Natural killer cell treated with Interleukin-12 subunit alpha and Interleukin-12 subunit beta and Interleukin-15 and Interleukin-18, amount 100 ng/mL, for 72 hours (primary cell): ENCODE data around the gene ANXA1. TPM values are rescaled to one million over a fixed set of nuclear protein-coding genes. Genes with fewer than 3 reads are reported as not detected.

ENCODE experiments used
- ATAC-seq, 2 donors: fragments of 150-1000 bp; cut with Tn5 transposase in 1 of 2; sonication (Bioruptor Pico), chemical (Tn5 transposase) in 1 of 2; 2 replicates each; pipeline ENCODE4 v1.10.0; 2021
- DNase-seq: peaks from one replicate; pipeline ENCODE4 v3.0.0; 2022; ENCODE audit warnings: low spot score
- H3K27ac Mint-ChIP-seq, 2 donors: 1 replicate in 1 of 2; 2 replicates in 1 of 2; pipeline ENCODE4 v1.8.0; 2022; ENCODE audit warnings: mixed read lengths in 2 of 2, mild to moderate bottlenecking in 1 of 2, moderate library complexity in 1 of 2
- H3K27me3 Mint-ChIP-seq, 2 donors: 1 replicate in 1 of 2; 2 replicates in 1 of 2; pipeline ENCODE4 v1.8.0; 2022; ENCODE audit warnings: mixed read lengths in 2 of 2
- H3K36me3 Mint-ChIP-seq: one replicate; pipeline ENCODE4 v1.8.0; 2022; ENCODE audit warnings: mixed read lengths
- H3K4me1 Mint-ChIP-seq, 2 donors: 1 replicate in 1 of 2; 2 replicates in 1 of 2; pipeline ENCODE4 v1.8.0; 2022; ENCODE audit warnings: low read depth in 2 of 2, mixed read lengths in 2 of 2, mild to moderate bottlenecking in 1 of 2
- H3K4me3 Mint-ChIP-seq: one replicate; pipeline ENCODE4 v1.8.0; 2022; ENCODE audit warnings: mixed read lengths
- H3K9me3 Mint-ChIP-seq: 2 replicates; pipeline ENCODE4 v1.8.0; 2022; ENCODE audit warnings: mixed read lengths
- total RNA-seq, 2 donors: library from RNA; stranded (reverse); gene quantifications; one replicate each; pipeline ENCODE4 v1.2.3, GENCODE V29; 2022

ANXA1 gene
- total RNA-seq, 2 donors from 2014 or later = 26.4 to 37.0 TPM

DNA sequence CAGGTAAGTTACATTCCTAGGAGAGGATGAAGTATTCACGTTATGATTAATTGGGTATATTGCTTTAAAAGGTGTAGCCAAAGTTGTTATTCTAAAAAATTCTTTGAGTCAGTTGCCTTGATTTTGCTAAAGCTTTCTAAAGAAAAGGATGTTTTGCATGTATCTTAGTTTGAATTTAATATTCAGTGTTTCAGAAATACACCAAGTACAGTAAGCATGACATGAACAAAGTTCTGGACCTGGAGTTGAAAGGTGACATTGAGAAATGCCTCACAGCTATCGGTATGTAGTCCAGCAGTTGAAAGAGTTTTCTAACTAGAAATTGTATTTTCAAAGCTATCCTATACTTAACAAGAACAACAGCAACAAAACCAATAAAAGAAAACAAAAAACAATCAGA, 14.2 kb downstream of the ANXA1 start:
- H3K9me3 Mint-ChIP-seq = no peaks in the 10 kb centered on the region
- H3K27me3 Mint-ChIP-seq = no peaks in the 10 kb centered on the region
- no peak overlapping the region for H3K4me3 Mint-ChIP-seq
- ATAC-seq (no peak), DNase-seq (no peak)
- peak overlapping the region; percentile 53 to 91 for H3K27ac Mint-ChIP-seq
- H3K36me3 Mint-ChIP-seq = peaks cover 25% of the 10 kb centered on the region
- H3K4me1 Mint-ChIP-seq = peaks cover 23 to 45% of the 10 kb centered on the region in 2 donors

DNA sequence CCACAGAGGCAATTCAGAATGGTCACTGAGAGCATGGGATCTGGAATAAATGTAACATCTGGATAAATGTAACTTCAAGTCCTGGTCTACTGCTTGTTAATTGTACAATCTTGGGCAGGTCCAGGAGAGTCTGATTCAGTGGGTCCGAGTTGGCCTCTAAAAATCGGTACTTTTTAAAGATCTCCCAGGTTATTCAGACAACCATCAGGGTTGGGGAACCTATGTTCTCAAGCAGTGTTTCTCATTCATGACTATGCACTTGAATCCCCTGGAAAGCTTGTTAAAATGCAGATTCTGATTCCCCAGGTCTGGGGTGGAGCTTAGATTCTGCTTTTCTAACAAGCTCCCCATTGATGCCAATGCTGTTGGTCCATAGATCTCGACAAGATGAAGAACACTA, 14.8 kb downstream of the ANXA1 start:
- H3K27ac Mint-ChIP-seq = peak overlapping the region; percentile 53 to 91
- peaks cover 25% of the 10 kb centered on the region for H3K36me3 Mint-ChIP-seq
- peaks cover 23 to 45% of the 10 kb centered on the region in 2 donors for H3K4me1 Mint-ChIP-seq
- DNase-seq (no peak), ATAC-seq (no peak)
- H3K27me3 Mint-ChIP-seq = no peaks in the 10 kb centered on the region
- H3K4me3 Mint-ChIP-seq = no peak overlapping the region
- H3K9me3 Mint-ChIP-seq = no peaks in the 10 kb centered on the region

DNA sequence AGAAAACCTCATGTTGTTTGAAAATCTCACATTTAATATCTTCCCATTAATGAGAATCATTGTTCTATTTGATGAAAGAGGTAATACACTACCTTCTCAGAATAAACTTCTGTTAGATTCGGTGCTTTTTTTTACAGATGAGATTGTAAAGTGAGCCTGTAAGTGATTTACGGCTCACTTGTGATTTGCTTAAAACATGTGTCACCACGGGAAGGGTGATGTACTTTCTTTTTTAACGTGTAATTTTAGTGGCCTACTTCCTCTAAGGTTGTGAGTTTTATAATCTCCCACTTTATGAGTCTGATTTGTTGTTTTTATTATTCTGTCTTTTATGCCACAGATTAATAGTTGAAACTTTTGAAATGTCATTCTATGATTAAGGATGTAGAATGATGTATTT, 15.9 kb downstream of the ANXA1 start:
- peaks cover 25% of the 10 kb centered on the region for H3K36me3 Mint-ChIP-seq
- no peaks in the 10 kb centered on the region for H3K9me3 Mint-ChIP-seq
- H3K27ac Mint-ChIP-seq = peak overlapping the region; percentile 53 to 91
- peak in 1 of 2 donors; percentile 50 for ATAC-seq
- peaks cover 24 to 43% of the 10 kb centered on the region in 2 donors for H3K4me1 Mint-ChIP-seq
- DNase-seq = no peak
- peak overlapping the region; percentile 66 for H3K4me3 Mint-ChIP-seq
- no peaks in the 10 kb centered on the region for H3K27me3 Mint-ChIP-seq

DNA sequence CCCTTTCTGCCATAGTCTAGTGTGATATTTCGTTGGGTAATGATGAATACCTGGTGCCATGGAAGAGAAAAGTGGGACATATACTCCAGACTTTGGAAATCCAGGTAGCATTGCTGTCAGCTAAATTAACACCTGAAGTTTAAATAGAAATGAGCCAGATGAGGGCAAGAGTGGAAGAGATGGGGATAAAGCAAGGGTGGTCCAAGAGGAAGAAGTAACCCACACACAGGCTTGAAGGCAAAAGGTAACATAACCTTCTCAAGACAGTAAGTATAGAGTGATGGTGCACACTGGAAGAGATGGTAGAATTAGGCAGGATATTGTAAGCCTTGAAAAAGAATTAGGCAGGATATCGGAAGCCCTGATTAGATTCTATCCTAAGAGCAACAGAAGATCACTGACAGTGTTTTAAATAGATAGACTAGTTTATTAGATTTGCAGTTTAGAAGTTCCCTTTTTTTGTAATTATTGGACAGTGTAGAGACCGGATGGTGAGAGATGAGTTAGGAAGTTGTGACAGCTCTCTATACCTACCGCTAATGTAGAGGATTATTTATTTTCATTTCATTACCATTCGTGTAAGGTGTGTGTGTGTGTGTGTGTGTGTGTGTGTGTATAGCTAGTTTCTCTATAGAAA, 16.8 kb downstream of the ANXA1 start:
- ATAC-seq (no peak), DNase-seq (no peak)
- Mint-ChIP-seq H3K36me3 (peaks cover 25% of the 10 kb centered on the region), H3K4me1 (peaks cover 24 to 35% of the 10 kb centered on the region in 2 donors), H3K9me3 (no peaks in the 10 kb centered on the region), H3K27me3 (no peaks in the 10 kb centered on the region), H3K4me3 (peak overlapping the region; percentile 3), H3K27ac (peak overlapping the region; percentile 53 to 91)

GRCh38 chr9:73170185-73170957, 18.7 kb downstream of the ANXA1 start:
- Mint-ChIP-seq H3K4me1 (peaks cover 22 to 25% of the 10 kb centered on the region in 2 donors), H3K27ac (no peak overlapping the region), H3K9me3 (no peaks in the 10 kb centered on the region), H3K36me3 (peaks cover 17% of the 10 kb centered on the region), H3K4me3 (no peak overlapping the region), H3K27me3 (no peaks in the 10 kb centered on the region)
- ATAC-seq (no peak), DNase-seq (no peak)

- H3K9me3 Mint-ChIP-seq = no peaks in the 10 kb centered on the region
- no peaks in the 10 kb centered on the region for H3K27me3 Mint-ChIP-seq
- peaks cover 12 to 13% of the 10 kb centered on the region in 2 donors for H3K4me1 Mint-ChIP-seq
- no peak overlapping the region for H3K4me3 Mint-ChIP-seq
- H3K27ac Mint-ChIP-seq = peak overlapping the region in 1 of 2 donors; percentile 61
- DNase-seq (no peak), ATAC-seq (no peak)
- H3K36me3 Mint-ChIP-seq = peaks cover 10% of the 10 kb centered on the region
Measured at GRCh38 chr9:73172901-73173215, 21.2 kb downstream of the ANXA1 start.

GRCh38 chr9:73173557-73174329, 22.1 kb downstream of the ANXA1 start:
- Mint-ChIP-seq H3K4me1 (peaks cover 3 to 6% of the 10 kb centered on the region in 2 donors), H3K36me3 (peaks cover 2% of the 10 kb centered on the region), H3K9me3 (no peaks in the 10 kb centered on the region), H3K4me3 (no peak overlapping the region), H3K27ac (no peak overlapping the region), H3K27me3 (no peaks in the 10 kb centered on the region)
- ATAC-seq (no peak), DNase-seq (no peak)

- DNase-seq (no peak), ATAC-seq (no peak)
- Mint-ChIP-seq H3K36me3 (no peaks in the 10 kb centered on the region), H3K4me1 (peaks cover 0 to 6% of the 10 kb centered on the region in 2 donors), H3K27me3 (no peaks in the 10 kb centered on the region), H3K27ac (no peak overlapping the region), H3K9me3 (no peaks in the 10 kb centered on the region), H3K4me3 (no peak overlapping the region)
Measured at GRCh38 chr9:73174330-73174980, 22.8 kb downstream of the ANXA1 start.

DNA sequence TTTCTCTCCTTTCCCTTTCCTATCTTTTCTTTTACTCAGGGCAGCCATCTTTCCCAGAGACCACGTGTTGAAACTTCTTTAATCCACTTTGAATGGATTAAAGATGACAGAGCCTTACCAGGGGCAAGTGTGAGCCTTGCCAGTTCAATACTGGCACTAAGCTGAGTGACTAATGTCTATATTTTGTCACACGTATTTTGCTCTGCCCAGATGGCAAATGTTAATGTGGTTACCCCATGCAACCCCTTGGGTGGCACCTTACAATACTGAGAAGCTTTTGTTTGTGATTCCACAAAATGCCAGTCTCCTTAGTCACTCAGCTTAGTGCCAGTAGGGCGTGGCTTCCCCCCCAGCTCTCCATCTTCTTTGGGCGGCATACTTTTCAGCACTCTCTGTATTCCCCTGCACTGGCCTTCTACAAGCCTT, 24.8 kb downstream of the ANXA1 start:
- no peaks in the 10 kb centered on the region for H3K9me3 Mint-ChIP-seq
- H3K27me3 Mint-ChIP-seq = no peaks in the 10 kb centered on the region
- H3K36me3 Mint-ChIP-seq = no peaks in the 10 kb centered on the region
- H3K27ac Mint-ChIP-seq = peak overlapping the region in 1 of 2 donors; percentile 15
- peaks cover 0 to 6% of the 10 kb centered on the region in 2 donors for H3K4me1 Mint-ChIP-seq
- DNase-seq (no peak), ATAC-seq (no peak)
- H3K4me3 Mint-ChIP-seq = no peak overlapping the region

DNA sequence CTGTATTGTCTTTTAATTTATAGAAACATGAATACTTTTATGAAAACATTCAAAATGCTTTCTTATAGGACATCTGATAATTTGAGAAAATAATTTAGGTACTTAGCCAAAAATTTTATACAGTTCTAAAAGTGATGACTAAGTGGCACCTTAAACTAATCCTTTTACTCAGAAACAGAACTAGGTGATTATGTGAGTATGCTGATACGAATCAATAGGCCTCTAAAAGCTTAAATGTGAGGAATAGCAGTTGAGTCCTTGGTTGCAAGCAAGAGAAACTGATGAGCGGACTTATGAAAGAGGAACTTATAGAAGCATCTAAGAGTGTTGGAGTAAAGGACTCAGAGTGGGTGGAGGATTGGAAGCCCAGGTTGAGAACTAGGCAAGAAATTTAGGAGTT, 26.4 kb downstream of the ANXA1 start:
- no peak overlapping the region for H3K4me3 Mint-ChIP-seq
- DNase-seq (no peak), ATAC-seq (no peak)
- no peaks in the 10 kb centered on the region for H3K9me3 Mint-ChIP-seq
- peaks cover 0 to under 1% of the 10 kb centered on the region in 2 donors for H3K4me1 Mint-ChIP-seq
- H3K27me3 Mint-ChIP-seq = no peaks in the 10 kb centered on the region
- no peak overlapping the region for H3K27ac Mint-ChIP-seq
- H3K36me3 Mint-ChIP-seq = no peaks in the 10 kb centered on the region

- H3K27ac Mint-ChIP-seq = no peak overlapping the region
- no peak for ATAC-seq
- H3K9me3 Mint-ChIP-seq = no peaks in the 10 kb centered on the region
- no peaks in the 10 kb centered on the region for H3K27me3 Mint-ChIP-seq
- H3K36me3 Mint-ChIP-seq = no peaks in the 10 kb centered on the region
- H3K4me3 Mint-ChIP-seq = no peak overlapping the region
- DNase-seq = no peak
- peaks cover 0 to 2% of the 10 kb centered on the region in 2 donors for H3K4me1 Mint-ChIP-seq
Measured at GRCh38 chr9:73179589-73179988, 27.9 kb downstream of the ANXA1 start.

GRCh38 chr9:73180403-73180802, 28.7 kb downstream of the ANXA1 start:
- no peaks in the 10 kb centered on the region for H3K36me3 Mint-ChIP-seq

GRCh38 chr9:73182928-73183327, 31.3 kb downstream of the ANXA1 start:
- no peak overlapping the region for H3K27ac Mint-ChIP-seq
- ATAC-seq (no peak), DNase-seq (no peak)
- H3K9me3 Mint-ChIP-seq = no peaks in the 10 kb centered on the region
- no peak overlapping the region for H3K4me3 Mint-ChIP-seq
- H3K36me3 Mint-ChIP-seq = no peaks in the 10 kb centered on the region
- peaks cover 0 to 2% of the 10 kb centered on the region in 2 donors for H3K4me1 Mint-ChIP-seq
- peaks cover 16 to 25% of the 10 kb centered on the region in 2 donors for H3K27me3 Mint-ChIP-seq

More at GRCh38 chr9:73180403-73180802, 28.7 kb downstream of the ANXA1 start:
- Mint-ChIP-seq H3K4me1 (peaks cover 0 to 2% of the 10 kb centered on the region in 2 donors), H3K27me3 (peaks cover 3% of the 10 kb centered on the region in 2 donors), H3K27ac (no peak overlapping the region), H3K4me3 (no peak overlapping the region), H3K9me3 (no peaks in the 10 kb centered on the region)
- ATAC-seq (no peak), DNase-seq (no peak)
